Measurements from ENCODE around the gene SPI1. TPM values are rescaled to one million over a fixed set of nuclear protein-coding genes. Genes with fewer than 3 reads are reported as not detected.

Gene SPI1
- total and polyA plus RNA-seq, 2 experiments from 2014 or later, result 0.13 to 2.0 TPM

- DNase-seq (ENCODE audit: low spot score), result no peak
- 96% methylated on average over 4 of the region's 4 CpGs for WGBS (ENCODE audit: low lambda C conversion rate, missing lambda C conversion rate)
These were observed 6.2 kb upstream of the SPI1 start for GRCh38 chr11:47384498-47384897.

GRCh38 chr11:47383071-47383470 is 4.7 kb upstream of the SPI1 start:
- Histone ChIP-seq H3K79me2 (no peaks in the 10 kb centered on the region), H3K27me3 (no peaks in the 10 kb centered on the region), H3K27ac (no peak overlapping the region), H3K36me3 (replicated peaks; ENCODE audit: insufficient read depth, low read depth) (no peaks in the 10 kb centered on the region), H3K9me2 (replicated peaks; ENCODE audit: insufficient read depth) (no peaks in the 10 kb centered on the region), H4K20me1 (ENCODE audit: insufficient read depth, poor library complexity, severe bottlenecking) (no peaks in the 10 kb centered on the region), H2AFZ (no peak overlapping the region), H3K4me1 (ENCODE audit: insufficient read depth) (no peaks in the 10 kb centered on the region), H3K9me3 (ENCODE audit: low read depth) (no peaks in the 10 kb centered on the region), H3K4me3 (no peak overlapping the region), H3K4me2 (no peak overlapping the region)
- TF ChIP-seq EZH2 (IDR thresholded peaks at IDR 0.05; ENCODE audit: borderline replicate concordance) (no peak), EZH2phosphoT487 (IDR thresholded peaks at IDR 0.05; ENCODE audit: low read depth, severe bottlenecking, unreplicated experiment) (no peak)
- TF ChIP-seq, protein P1, sequence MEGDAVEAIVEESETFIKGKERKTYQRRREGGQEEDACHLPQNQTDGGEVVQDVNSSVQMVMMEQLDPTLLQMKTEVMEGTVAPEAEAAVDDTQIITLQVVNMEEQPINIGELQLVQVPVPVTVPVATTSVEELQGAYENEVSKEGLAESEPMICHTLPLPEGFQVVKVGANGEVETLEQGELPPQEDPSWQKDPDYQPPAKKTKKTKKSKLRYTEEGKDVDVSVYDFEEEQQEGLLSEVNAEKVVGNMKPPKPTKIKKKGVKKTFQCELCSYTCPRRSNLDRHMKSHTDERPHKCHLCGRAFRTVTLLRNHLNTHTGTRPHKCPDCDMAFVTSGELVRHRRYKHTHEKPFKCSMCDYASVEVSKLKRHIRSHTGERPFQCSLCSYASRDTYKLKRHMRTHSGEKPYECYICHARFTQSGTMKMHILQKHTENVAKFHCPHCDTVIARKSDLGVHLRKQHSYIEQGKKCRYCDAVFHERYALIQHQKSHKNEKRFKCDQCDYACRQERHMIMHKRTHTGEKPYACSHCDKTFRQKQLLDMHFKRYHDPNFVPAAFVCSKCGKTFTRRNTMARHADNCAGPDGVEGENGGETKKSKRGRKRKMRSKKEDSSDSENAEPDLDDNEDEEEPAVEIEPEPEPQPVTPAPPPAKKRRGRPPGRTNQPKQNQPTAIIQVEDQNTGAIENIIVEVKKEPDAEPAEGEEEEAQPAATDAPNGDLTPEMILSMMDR (IDR thresholded peaks at IDR 0.05; ENCODE audit: poor library complexity), result no peak
- WGBS (ENCODE audit: low lambda C conversion rate, missing lambda C conversion rate), result 82% methylated on average over 4 of the region's 4 CpGs
- no peak for DNase-seq (ENCODE audit: low spot score)

More at GRCh38 chr11:47384498-47384897, 6.2 kb upstream of the SPI1 start:
- H3K27ac ChIP-seq, result no peak overlapping the region
- no peaks in the 10 kb centered on the region for H3K27me3 ChIP-seq
- no peak overlapping the region for H3K4me3 ChIP-seq
- no peaks in the 10 kb centered on the region for H3K9me3 ChIP-seq (ENCODE audit: low read depth)
- H3K4me1 ChIP-seq (ENCODE audit: insufficient read depth), result no peaks in the 10 kb centered on the region
- H3K79me2 ChIP-seq, result no peaks in the 10 kb centered on the region
- no peak for TF ChIP-seq EZH2 (IDR thresholded peaks at IDR 0.05; ENCODE audit: borderline replicate concordance)
- no peak for TF ChIP-seq EZH2phosphoT487 (IDR thresholded peaks at IDR 0.05; ENCODE audit: low read depth, severe bottlenecking, unreplicated experiment)
- TF ChIP-seq, protein P1 (IDR thresholded peaks at IDR 0.05; ENCODE audit: poor library complexity), result no peak
- H3K4me2 ChIP-seq, result no peak overlapping the region
- no peak overlapping the region for H2AFZ ChIP-seq
- no peaks in the 10 kb centered on the region for H3K9me2 ChIP-seq (replicated peaks; ENCODE audit: insufficient read depth)
- H3K36me3 ChIP-seq (replicated peaks; ENCODE audit: insufficient read depth, low read depth), result no peaks in the 10 kb centered on the region
- H4K20me1 ChIP-seq (ENCODE audit: insufficient read depth, poor library complexity, severe bottlenecking), result no peaks in the 10 kb centered on the region

GRCh38 chr11:47380078-47380477 is 1.7 kb upstream of the SPI1 start:
- Histone ChIP-seq H3K27ac (no peak overlapping the region), H3K4me2 (no peak overlapping the region), H2AFZ (no peak overlapping the region), H3K79me2 (no peaks in the 10 kb centered on the region), H4K20me1 (ENCODE audit: insufficient read depth, poor library complexity, severe bottlenecking) (no peaks in the 10 kb centered on the region), H3K4me3 (no peak overlapping the region), H3K27me3 (no peaks in the 10 kb centered on the region), H3K9me3 (ENCODE audit: low read depth) (no peaks in the 10 kb centered on the region), H3K9me2 (replicated peaks; ENCODE audit: insufficient read depth) (no peaks in the 10 kb centered on the region), H3K36me3 (replicated peaks; ENCODE audit: insufficient read depth, low read depth) (no peaks in the 10 kb centered on the region), H3K4me1 (ENCODE audit: insufficient read depth) (no peaks in the 10 kb centered on the region)
- TF ChIP-seq EZH2phosphoT487 (IDR thresholded peaks at IDR 0.05; ENCODE audit: low read depth, severe bottlenecking, unreplicated experiment) (no peak), EZH2 (IDR thresholded peaks at IDR 0.05; ENCODE audit: borderline replicate concordance) (no peak)
- TF ChIP-seq, protein P1 (IDR thresholded peaks at IDR 0.05; ENCODE audit: poor library complexity), result no peak
- no peak for DNase-seq (ENCODE audit: low spot score)
- WGBS (ENCODE audit: low lambda C conversion rate, missing lambda C conversion rate), result 94% methylated on average over 2 of the region's 2 CpGs

- no peak for DNase-seq (ENCODE audit: low spot score)
- no peaks in the 10 kb centered on the region for H3K79me2 ChIP-seq
- no peak for TF ChIP-seq EZH2phosphoT487 (IDR thresholded peaks at IDR 0.05; ENCODE audit: low read depth, severe bottlenecking, unreplicated experiment)
- TF ChIP-seq, protein P1 (IDR thresholded peaks at IDR 0.05; ENCODE audit: poor library complexity), result no peak
- H3K9me2 ChIP-seq (replicated peaks; ENCODE audit: insufficient read depth), result no peaks in the 10 kb centered on the region
- H3K4me3 ChIP-seq, result no peak overlapping the region
- H2AFZ ChIP-seq, result no peak overlapping the region
- H3K9me3 ChIP-seq (ENCODE audit: low read depth), result no peaks in the 10 kb centered on the region
- H3K36me3 ChIP-seq (replicated peaks; ENCODE audit: insufficient read depth, low read depth), result no peaks in the 10 kb centered on the region
- H3K4me1 ChIP-seq (ENCODE audit: insufficient read depth), result no peaks in the 10 kb centered on the region
- no peaks in the 10 kb centered on the region for H4K20me1 ChIP-seq (ENCODE audit: insufficient read depth, poor library complexity, severe bottlenecking)
- H3K4me2 ChIP-seq, result no peak overlapping the region
- H3K27ac ChIP-seq, result no peak overlapping the region
- H3K27me3 ChIP-seq, result no peaks in the 10 kb centered on the region
- WGBS (ENCODE audit: low lambda C conversion rate, missing lambda C conversion rate), result 94% methylated on average over 2 of the region's 2 CpGs
These were observed 970 bp upstream of the SPI1 start for GRCh38 chr11:47379317-47379716.
